Activated CD8-positive, alpha-beta memory T cell treated with anti-CD3 and anti-CD28 coated beads, Interleukin-2, amount 50 U/mL, for 4 hours (primary cell): ENCODE data around the gene KIF16B.
"Not testable (repeated sequence)": the region's sequence is repeated elsewhere in the genome, so short reads cannot be mapped to it uniquely, and the experiment has no call there.

ENCODE experiments used
- DNase-seq: peaks from one replicate; pipeline ENCODE4 v3.0.0-alpha.2; 2020

Gene KIF16B, protein sequence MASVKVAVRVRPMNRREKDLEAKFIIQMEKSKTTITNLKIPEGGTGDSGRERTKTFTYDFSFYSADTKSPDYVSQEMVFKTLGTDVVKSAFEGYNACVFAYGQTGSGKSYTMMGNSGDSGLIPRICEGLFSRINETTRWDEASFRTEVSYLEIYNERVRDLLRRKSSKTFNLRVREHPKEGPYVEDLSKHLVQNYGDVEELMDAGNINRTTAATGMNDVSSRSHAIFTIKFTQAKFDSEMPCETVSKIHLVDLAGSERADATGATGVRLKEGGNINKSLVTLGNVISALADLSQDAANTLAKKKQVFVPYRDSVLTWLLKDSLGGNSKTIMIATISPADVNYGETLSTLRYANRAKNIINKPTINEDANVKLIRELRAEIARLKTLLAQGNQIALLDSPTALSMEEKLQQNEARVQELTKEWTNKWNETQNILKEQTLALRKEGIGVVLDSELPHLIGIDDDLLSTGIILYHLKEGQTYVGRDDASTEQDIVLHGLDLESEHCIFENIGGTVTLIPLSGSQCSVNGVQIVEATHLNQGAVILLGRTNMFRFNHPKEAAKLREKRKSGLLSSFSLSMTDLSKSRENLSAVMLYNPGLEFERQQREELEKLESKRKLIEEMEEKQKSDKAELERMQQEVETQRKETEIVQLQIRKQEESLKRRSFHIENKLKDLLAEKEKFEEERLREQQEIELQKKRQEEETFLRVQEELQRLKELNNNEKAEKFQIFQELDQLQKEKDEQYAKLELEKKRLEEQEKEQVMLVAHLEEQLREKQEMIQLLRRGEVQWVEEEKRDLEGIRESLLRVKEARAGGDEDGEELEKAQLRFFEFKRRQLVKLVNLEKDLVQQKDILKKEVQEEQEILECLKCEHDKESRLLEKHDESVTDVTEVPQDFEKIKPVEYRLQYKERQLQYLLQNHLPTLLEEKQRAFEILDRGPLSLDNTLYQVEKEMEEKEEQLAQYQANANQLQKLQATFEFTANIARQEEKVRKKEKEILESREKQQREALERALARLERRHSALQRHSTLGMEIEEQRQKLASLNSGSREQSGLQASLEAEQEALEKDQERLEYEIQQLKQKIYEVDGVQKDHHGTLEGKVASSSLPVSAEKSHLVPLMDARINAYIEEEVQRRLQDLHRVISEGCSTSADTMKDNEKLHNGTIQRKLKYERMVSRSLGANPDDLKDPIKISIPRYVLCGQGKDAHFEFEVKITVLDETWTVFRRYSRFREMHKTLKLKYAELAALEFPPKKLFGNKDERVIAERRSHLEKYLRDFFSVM (N-terminal part only)

DNA sequence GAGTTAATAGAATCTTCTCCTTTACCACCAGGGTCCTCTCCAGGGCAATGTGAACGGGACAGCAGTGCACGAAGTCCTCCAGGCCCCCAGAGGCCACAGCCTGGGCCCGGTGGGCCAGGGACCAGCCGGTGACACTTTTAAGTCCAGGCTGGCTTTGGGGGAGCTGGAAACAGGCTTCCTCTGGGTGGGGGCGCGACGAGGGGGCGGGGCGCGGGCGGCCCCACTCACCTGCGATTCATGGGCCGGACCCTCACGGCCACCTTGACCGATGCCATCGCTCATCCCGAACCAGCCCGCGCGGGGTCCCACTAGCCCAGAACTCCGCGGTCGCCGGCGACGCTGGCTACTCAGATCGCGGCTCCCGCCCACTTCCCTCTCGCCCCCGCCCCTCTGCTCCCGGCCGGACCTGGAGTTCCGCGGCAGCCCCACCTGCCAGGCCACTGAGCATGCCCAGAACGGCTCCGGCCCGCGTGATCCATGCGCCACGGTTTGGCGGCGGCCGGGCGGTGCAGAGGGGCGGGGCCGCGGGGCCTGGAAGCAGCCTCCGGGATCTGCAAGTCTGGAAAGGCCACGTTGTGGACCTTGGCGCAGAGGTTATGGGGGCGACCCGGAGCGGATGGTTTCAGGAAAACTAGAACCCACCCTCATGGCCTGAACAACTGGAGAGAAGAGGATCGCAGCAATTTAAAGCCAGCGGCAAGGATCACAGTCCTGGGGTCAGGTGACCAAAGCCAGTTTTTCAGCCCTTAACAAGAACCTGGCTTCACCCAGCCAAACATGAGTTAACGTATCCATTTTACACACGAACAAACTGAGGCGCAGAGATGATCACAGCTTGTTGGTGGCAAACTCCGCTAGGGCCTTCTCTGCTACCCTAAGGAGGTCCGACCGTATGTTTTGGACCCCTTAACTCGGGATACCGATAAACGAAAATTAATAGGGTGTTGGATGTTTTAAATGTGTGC is at the start of gene KIF16B:
Gene KIF16B (minus strand): TSS at position 448 of the 965 bp plus-strand sequence. CDS start 173 bp downstream, at position 275.
- peak; percentile 80 for DNase-seq

DNA sequence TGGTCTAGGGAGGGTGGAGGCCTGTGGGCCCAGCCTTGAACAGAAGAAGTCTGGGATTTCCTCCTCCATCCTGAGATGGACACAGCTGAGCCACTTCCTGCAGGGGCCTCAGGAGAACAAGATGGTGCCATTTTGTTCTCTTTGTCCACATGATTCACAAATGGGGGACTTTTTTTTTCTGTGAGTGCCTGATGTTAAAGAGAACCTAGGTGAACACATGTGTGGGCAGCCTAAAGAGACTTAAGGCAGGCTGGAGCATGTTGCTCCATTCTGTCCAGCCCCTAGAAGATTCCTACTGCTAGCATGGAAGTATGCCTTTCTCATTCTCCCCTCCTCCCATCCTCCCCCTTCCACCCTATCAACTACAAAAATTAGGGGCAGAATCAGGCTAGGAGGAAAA is 49.3 kb upstream of the KIF16B start:
- DNase-seq: no peak

DNA sequence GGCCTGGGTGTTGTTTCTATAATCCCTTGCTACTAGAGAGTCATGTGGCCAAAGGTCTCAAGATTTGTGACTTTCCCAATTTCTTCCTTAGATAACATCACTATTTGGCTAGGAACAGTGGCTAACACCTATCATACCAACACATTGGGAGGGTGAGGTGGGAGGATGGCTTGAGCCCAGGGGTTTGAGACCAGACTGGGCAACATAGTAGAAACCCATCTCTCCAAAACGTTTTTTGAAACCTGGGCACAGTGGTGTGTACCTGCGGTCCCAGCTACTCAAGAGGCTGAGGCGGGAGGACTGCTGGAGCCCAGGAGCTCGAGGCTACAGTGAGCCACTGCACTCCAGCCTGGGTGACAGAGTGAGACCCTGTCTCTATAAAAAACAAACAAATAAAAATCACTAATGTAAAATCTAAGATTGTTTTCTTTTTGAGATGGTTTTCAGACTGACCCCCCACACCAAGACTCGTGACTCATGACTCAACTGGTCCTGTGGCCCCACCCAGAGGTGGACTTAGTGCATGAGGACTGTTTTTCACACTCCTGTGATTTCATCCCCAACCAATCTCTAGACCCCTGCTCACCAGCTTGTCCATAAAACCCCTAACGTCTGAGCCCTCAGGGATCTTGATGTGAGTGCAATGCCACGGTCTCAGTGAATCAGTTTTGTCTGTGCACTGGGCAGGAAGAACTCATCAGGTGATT is 48.3 kb upstream of the KIF16B start:
- no peak for DNase-seq

DNA sequence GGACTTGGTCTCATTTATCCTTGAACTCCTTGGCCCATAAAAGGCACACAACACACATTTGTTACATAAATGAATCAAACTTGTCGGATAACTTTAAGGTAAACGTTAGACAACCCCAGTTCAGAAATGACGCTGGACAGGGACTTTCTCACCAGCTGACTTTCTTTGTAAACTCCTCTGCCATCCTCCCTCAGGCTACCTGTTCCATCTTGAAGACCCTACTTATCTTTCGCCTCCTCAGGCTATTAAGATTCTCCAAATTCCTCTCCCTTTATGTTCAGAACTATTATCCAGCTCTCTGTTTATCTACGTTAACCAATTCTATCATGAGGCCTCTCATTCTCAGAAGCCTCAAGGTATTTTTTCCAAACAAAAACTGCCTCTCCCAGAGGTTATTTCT is 47.7 kb upstream of the KIF16B start:
- DNase-seq: no peak

DNA sequence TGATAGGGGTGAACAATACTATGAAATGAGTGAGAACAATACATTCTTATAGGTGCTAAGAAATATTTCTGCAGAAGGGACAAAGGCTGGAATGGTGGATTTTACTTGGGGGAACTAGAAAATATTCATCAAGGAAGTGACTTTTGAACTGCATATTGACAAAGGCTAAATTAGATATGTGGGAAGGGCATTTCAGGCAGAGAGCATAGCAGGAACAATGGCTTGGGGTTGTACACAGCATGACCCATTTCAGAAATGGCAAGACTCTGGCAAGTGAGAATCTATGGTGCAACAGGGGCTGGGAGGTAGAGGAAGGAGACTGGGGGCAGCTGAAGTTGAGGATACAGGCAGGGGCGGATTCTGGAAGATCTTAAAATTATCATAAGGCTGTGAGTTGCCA is 46.7 kb upstream of the KIF16B start:
- no peak for DNase-seq

DNA sequence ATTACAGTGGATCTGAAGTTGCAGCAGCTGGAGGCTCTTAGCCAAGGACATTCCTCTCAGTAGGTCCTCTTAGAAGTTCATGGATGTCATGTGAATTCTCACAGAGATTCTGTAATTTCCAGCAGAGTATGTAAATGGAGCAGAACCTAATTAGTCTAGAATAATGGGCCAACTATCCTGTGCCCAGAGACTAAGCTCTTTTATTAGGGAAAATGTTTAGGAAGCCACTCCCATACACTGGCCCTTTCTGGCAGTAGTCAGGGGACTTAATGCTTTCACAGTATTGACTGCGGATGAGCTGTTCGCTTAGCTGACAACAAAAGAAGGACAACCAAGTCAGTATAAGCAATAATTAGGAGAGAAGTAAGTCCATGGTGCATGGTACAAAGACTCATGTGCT is 43.8 kb upstream of the KIF16B start:
- no peak for DNase-seq

DNA sequence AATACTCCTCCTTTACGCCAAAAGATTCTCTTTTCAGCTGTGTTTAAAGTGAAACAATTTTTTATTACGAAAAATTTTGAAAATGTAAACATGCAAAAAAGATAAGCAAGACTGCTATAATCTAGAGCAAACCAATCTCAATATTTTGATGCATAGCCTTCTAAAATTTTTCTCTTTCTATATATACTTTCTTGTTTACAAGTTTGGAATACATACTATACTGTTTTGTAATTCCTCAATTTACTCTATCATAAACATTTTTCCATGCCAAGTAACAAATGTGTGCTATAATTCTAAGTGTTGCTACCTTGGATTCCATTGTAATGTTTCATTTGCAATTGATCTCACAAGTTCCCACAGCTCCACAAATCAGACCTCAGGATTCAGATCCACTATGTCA is 43.1 kb upstream of the KIF16B start:
- no peak for DNase-seq

DNA sequence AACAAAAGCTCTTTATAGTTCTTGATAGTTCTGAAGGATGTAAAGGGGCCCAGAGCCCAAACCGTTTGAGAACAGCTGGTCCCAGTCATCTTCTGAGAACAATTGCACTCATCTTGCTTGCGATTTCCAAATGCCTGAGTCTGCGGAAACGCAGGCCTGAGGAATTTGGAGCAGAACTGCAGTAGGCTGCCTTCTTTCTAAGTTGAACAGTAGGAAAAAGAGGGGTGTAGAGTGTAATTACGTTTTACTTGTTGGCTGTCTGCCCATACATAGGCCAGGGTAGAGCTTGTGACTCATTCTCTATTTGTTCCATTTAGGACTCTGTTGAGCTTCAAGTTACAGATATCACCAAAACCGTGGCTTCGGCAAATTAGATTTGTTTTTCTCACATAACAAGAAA is 42.0 kb upstream of the KIF16B start:
- no peak for DNase-seq

DNA sequence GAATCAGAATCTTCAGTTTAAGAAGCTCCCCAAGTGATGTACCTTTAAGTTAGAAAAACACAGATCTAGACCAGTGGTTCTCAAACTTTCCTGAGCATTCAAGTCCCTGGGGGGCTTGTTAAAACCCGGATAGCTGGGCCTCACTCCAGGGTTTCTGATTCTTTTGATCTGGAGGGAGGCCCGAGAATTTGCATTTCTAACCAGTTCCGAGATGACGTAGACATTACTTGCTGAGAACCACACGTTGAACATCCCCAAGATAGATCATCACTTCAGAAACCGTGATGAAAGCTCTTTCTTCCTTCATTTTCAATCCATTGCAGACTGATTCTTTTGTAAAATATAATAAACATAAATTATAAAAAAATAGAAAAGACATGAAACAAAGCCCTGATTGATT is 40.7 kb upstream of the KIF16B start:
- no peak for DNase-seq

DNA sequence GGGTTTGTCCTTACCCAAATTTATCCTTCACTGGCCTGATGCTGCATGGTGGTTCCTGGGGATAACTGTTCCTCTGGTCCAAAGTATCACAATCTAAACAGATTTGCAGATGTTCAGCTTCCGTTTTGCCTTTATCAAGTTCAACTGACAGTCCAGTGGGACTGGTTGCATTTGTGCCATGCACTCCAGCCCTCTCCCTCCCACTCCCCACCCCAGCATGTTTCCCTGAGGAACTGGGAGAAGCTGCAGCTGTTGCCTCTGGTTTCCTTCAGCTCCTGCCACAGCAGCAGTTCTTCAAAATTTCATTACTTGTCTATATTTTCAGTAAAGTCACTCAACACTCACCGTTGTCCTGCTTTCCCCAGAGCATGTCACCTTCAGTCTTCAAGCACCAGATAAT is 39.5 kb upstream of the KIF16B start:
- DNase-seq: no peak

DNA sequence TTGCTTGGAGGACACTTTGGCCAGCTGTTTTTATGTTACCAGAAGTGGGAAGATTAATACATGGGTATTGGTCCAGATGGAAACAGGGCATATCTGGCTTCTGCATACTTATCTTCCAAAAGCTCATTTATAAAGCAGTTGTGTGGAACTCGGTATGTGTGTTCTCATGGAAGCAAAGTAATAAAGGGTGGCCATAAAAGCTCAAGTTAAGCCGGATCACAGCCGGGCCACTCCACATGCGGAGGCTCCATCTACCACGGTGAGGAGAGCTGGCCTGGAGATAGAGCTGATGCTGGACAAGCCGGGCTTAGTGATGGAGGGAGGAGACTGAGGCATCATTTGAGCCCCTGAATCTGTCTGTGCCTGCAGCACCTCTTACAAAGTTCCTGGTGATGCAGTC is 38.6 kb upstream of the KIF16B start:
- DNase-seq: no peak

DNA sequence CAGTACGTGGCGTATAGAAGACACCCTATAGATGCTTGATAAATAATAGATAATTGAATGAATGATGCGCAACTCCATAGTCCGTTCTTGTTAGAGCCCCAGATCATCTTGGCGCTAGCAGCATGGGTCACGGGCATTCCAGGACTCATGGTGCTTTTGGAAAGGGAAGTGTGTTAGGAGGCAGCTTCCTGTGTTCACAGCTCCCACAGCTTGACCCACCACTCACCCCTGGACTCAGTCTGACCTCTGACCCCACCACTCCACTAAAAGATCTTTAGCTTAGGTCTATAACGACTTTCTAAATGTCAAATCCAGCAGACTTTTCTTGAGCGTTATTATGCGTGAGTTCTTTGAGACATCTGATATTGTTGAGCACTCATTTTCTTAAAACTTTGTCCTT is 35.8 kb upstream of the KIF16B start:
- DNase-seq: no peak

DNA sequence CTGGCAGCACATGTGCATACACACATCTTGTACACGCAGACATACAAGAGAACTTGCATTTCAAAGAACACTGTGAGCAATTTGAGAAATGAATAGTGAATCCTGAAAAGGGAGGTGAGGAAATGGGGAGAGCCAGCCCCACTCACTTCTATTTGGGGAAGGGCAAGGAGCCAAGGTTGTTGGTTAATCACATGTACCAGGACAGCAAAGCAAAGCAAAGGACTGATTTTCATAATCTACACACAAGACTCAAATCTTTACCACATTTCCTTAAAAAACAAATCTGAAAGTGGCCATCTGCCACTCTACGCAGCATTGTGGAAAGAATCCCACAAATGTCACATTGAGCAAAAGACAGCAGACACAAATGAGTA is 35.0 kb upstream of the KIF16B start:
- no peak for DNase-seq

DNA sequence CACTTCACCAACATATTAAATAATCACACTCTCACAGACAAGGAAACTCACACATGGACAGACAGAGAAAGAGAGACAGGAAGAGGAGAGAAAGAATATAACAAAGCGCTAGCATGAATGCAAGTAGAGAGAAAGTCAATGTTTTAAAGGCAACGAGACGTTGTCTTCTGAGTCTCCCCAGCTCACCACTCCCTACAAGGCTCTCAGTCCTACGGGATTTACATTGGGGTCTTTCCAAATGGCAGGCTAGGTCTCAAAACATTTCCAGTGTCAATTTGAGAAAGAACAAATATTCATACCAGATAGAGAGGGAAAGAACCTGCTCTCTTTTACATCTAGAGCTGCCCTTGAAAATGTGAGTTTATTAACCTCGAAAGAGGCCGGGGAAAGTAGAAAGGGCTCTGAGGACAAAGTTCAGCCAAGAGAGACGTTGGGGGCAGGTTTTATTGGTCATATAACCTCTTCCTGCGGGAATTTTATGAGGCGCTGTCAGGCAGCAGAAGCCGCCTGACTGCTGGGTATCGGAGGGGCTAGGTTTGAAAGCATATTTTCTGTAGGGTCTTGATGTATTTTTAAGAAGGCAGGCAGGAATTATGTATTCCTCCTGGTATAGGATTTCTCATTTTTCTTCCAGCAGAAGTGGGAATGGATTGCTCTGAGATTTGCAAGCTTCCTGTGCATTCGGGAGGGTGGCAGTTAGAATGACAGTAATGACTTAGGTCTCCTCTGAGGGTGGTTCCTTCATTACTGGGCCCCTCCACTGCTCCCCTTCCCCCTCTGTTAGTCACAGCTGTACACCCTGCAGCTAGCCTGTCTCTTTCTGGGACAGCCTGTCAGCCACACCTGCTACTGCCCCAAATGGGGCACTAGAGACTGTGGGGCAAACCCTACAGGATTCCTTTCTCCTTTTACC is 34.4 kb upstream of the KIF16B start:
- DNase-seq: no peak

DNA sequence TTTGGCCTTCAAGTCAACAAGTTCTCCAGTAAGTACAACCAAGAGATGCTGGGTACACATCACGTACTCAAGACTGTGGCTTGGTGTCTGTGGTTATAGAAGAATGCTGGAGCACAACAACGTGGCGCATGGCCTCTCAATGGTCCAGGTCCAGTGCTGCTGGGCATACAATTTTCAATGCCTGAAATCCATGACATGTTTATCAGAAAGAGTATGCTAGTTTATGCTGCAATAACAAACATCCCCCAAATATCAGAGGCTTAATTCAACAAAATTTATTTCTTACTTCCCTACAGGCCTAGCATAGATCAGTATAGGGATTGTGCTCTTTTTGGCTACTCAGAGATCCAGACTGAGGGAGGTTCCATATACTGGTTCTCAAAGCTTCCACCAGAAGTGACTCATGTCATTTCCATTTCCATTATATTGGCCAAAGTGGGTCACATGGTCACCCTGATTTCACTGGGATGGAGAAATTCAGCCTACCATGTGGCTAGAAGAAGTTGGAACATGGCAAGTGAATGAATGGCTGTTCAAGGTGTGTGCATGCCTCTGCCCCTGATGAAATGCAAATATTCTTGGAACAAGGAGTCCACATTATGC is 33.3 kb upstream of the KIF16B start:
- no peak for DNase-seq

DNA sequence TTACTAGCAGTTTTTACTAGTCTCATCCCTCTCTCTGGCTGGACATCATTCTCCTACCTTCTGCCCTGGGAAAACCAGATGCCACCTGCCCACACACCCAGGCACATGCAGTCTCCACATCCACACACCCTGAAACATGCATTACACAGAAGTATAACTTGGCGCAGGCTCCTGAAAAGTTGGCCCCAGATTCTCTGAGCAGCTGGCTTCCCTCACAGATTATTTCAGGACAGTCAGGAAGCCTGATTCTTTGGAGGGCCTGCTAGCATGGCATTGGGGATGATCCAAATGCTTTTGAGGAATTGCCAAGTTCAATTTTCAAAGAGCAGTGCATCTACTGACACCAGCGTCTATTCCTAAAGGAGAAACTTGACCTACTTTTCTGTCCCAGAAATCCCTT is 27.8 kb upstream of the KIF16B start:
- DNase-seq: no peak

DNA sequence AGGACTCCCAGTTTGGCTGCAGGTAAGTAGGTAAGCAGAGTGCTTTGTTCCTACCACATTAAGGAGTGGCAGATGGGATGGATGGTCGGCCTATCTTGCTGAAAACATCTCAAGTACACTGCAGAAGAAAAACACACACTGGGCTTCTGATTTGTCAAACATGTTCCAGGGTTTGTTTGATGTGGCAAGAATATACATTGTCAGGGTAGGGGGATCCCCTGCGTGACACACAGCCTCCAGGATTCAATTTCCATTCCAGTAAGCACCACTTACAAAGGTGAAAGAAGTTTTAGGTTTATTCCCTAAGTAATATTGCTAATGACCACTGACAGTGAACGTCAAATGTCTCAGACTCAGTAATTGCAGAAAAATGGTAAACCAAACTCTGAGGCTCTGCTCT is 26.0 kb upstream of the KIF16B start:
- DNase-seq: no peak

DNA sequence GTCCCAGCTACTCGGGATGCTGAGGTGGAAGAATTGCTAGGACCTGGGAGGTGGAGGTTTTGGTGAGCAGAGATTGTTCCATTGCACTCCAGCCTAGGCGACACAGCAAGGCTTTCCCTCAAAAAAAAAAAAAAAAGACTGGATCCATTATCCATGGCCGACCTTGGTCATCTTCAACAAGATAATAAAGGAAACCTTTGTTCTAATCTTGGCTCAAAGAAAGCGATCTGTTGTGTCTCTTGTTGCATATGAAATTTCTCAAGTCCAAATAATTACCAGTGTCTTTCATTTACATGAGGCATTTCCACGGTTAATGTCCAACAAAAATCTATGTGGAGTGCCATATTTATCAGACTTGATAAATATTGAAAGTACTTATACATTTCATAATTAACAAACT is 23.7 kb upstream of the KIF16B start:
- DNase-seq: no peak

DNA sequence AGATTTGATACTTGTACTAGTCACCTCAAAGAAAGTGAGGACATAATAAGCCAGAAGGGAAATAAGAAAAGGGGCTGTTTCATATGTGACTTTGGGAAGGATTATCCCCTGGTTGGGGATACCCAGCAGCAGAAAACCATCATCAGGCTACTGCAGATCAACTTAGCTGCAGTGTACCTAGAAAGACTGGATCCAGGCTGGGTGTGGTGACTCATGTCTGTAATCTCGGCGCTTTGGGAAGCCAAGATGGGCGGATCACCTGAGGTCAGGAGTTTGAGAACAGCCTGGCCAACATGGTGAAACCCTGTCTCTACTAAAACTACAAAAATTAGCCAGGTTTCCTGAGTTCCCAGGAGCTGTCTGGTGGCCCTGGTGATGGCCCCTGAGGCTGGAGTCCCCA is 23.2 kb upstream of the KIF16B start:
- DNase-seq: not testable (repeated sequence)

DNA sequence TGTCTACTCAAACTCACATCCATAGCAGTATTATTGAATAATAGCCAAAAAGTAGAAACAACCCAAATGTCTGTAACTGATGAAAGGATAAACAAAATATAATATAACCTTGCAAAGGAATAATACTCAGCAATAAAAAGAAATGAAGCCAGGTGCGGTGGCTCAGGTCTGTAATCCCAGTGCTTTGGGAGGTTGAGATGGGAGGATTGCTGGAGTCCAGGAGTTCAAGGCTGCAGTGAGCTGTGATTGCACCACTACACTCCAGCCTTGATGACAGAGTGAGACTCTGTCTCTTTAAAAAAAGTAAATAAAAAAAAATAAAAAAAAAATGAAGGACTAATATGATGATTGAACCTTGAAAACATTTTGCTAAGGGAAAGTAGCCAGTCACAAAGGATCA is 22.1 kb upstream of the KIF16B start:
- DNase-seq: no peak
